ENCODE results near the gene ATG4A. TPM values are rescaled to one million over a fixed set of nuclear protein-coding genes. Genes with fewer than 3 reads are reported as not detected.

The ATG4A gene
- total and polyA plus RNA-seq, 8 donors, result 8.9 to 14.6 (median 10.1) TPM

- Histone ChIP-seq H3K36me3 (no peaks in the 10 kb centered on the region), H3K27ac (no peak overlapping the region), H3K9me3 (no peaks in the 10 kb centered on the region), H3K27me3 (peaks cover 0 to 7% (median 0%) of the 10 kb centered on the region in 4 donors), H3K4me3 (no peak overlapping the region), H3K4me1 (no peaks in the 10 kb centered on the region)
- DNase-seq, result no peak
- TF ChIP-seq, protein P1, sequence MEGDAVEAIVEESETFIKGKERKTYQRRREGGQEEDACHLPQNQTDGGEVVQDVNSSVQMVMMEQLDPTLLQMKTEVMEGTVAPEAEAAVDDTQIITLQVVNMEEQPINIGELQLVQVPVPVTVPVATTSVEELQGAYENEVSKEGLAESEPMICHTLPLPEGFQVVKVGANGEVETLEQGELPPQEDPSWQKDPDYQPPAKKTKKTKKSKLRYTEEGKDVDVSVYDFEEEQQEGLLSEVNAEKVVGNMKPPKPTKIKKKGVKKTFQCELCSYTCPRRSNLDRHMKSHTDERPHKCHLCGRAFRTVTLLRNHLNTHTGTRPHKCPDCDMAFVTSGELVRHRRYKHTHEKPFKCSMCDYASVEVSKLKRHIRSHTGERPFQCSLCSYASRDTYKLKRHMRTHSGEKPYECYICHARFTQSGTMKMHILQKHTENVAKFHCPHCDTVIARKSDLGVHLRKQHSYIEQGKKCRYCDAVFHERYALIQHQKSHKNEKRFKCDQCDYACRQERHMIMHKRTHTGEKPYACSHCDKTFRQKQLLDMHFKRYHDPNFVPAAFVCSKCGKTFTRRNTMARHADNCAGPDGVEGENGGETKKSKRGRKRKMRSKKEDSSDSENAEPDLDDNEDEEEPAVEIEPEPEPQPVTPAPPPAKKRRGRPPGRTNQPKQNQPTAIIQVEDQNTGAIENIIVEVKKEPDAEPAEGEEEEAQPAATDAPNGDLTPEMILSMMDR (IDR thresholded peaks at IDR 0.05), result no peak
- intact Hi-C loops (cut with DNase I), result no loop called here
- no peak for ATAC-seq
- FAIRE-seq, result no peak
- 85 to 88% methylated on average over 9 of the region's 9 CpGs for WGBS, 2 donors
These were observed 77.6 kb downstream of the ATG4A start for GRCh38 chrX:108168961-108169740.

DNA sequence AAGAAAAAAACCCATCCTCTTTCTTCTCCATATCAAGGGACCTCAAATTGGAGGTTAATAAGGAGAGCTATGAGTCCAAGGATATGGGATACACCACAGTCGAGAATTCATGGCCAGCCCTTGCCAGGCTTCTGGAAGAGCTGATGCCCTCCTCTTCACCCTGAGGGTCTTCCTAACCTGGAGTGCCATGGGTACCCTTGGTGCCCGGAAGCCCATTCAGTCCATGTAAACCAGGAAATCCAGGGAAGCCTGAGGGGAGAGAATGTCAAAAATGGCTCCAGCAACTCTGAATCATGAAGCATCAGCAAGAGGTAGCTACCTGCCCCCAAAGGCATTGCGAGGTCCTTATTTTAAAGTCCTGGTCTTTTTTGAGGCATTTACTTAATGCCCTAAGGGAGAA, 78.2 kb downstream of the ATG4A start:
- no peak for DNase-seq

GRCh38 chrX:108171671-108172070, 80.1 kb downstream of the ATG4A start:
- 90 to 94% methylated on average over 4 of the region's 4 CpGs for WGBS, 2 donors
- intact Hi-C loops (cut with DNase I), result no loop called here
- ATAC-seq, result no peak
- Histone ChIP-seq H3K27me3 (peaks cover 0 to 6% (median 0%) of the 10 kb centered on the region in 4 donors), H3K4me1 (no peaks in the 10 kb centered on the region), H3K4me3 (no peak overlapping the region), H3K36me3 (no peaks in the 10 kb centered on the region), H3K9me3 (no peaks in the 10 kb centered on the region), H3K27ac (no peak overlapping the region)
- no peak for FAIRE-seq
- no peak for DNase-seq
- TF ChIP-seq, protein P1 (IDR thresholded peaks at IDR 0.05), result no peak

More for the DNA sequence above, 78.2 kb downstream of the ATG4A start:
- ATAC-seq, result no peak
- Histone ChIP-seq H3K27ac (no peak overlapping the region), H3K27me3 (peaks cover 0 to 7% (median 0%) of the 10 kb centered on the region in 4 donors), H3K4me1 (no peaks in the 10 kb centered on the region), H3K36me3 (no peaks in the 10 kb centered on the region), H3K4me3 (no peak overlapping the region), H3K9me3 (no peaks in the 10 kb centered on the region)
- whole genome bisulfite sequencing, 2 donors, result 91 to 92% methylated on average over 3 of the region's 3 CpGs
- intact Hi-C loops (cut with DNase I), result no loop called here
- TF ChIP-seq, protein P1 (IDR thresholded peaks at IDR 0.05), result no peak
- no peak for FAIRE-seq

- H3K27ac ChIP-seq, result no peak overlapping the region
- TF ChIP-seq, protein P1 (IDR thresholded peaks at IDR 0.05), result no peak
- ATAC-seq, result no peak
- intact Hi-C loops (cut with DNase I), result no loop called here
- no peaks in the 10 kb centered on the region for H3K27me3 ChIP-seq
- H3K36me3 ChIP-seq, result no peaks in the 10 kb centered on the region
- FAIRE-seq, result no peak
- 21 to 26% methylated on average over 3 of the region's 3 CpGs for WGBS, 2 donors
- no peaks in the 10 kb centered on the region for H3K4me1 ChIP-seq
- no peak for DNase-seq
- no peak overlapping the region for H3K4me3 ChIP-seq
- no peaks in the 10 kb centered on the region for H3K9me3 ChIP-seq
These were observed 82.3 kb downstream of the ATG4A start for GRCh38 chrX:108173874-108174273.
